ENCODE measurements around the gene ECHS1. TPM values are rescaled to one million over a fixed set of nuclear protein-coding genes. Genes with fewer than 3 reads are reported as not detected.

Gene ECHS1
- total and polyA plus RNA-seq, 10 donors = 29.8 to 81.2 (median 45.8) TPM

GRCh38 chr10:133384071-133384470, 10.9 kb upstream of the ECHS1 start:
- WGBS, 5 donors = 88 to 98% (median 90%) methylated on average over 9 to 13 of the region's 13 CpGs
- Histone ChIP-seq H3K4me3 (no peak overlapping the region), H3K27ac (no peak overlapping the region), H3K9me3 (no peaks in the 10 kb centered on the region), H3K36me3 (peaks cover 0 to 30% (median 5%) of the 10 kb centered on the region in 6 donors), H3K4me1 (peaks cover 23 to 53% (median 42%) of the 10 kb centered on the region in 6 donors), H3K27me3 (replicated peaks in 1 of 7) (peaks cover 0 to 7% (median 0%) of the 10 kb centered on the region in 7 donors)
- DNase-seq = peak; percentile 68
- no peak for TF ChIP-seq POLR2AphosphoS5 (IDR thresholded peaks at IDR 0.05)
- TF ChIP-seq CTCF (IDR thresholded peaks at IDR 0.05 in 8 of 11, conservative IDR thresholded peaks at IDR 0.05 in 3 of 11) = no peak
- TF ChIP-seq POLR2A (IDR thresholded peaks at IDR 0.05) = no peak
- intact Hi-C loops (cut with DNase I; ENCODE audit: low total_unique reads) = no loop called here

- Histone ChIP-seq H3K4me1 (peaks cover 23 to 48% (median 37%) of the 10 kb centered on the region in 6 donors), H3K9me3 (no peaks in the 10 kb centered on the region), H3K36me3 (peaks cover 0 to 30% (median 5%) of the 10 kb centered on the region in 6 donors), H3K27me3 (replicated peaks in 1 of 7) (peaks cover 0 to 8% (median 0%) of the 10 kb centered on the region in 7 donors), H3K4me3 (no peak overlapping the region), H3K27ac (no peak overlapping the region)
- no peak for TF ChIP-seq POLR2AphosphoS5 (IDR thresholded peaks at IDR 0.05)
- TF ChIP-seq CTCF (IDR thresholded peaks at IDR 0.05 in 8 of 11, conservative IDR thresholded peaks at IDR 0.05 in 3 of 11) = no peak
- TF ChIP-seq POLR2A (IDR thresholded peaks at IDR 0.05) = no peak
- intact Hi-C loops (cut with DNase I; ENCODE audit: low total_unique reads) = no loop called here
- peak; percentile 37 for DNase-seq
- 92 to 98% (median 96%) methylated on average over 4 of the region's 4 CpGs for WGBS, 5 donors
Measured at GRCh38 chr10:133383551-133383950, 10.4 kb upstream of the ECHS1 start.

- peaks cover 0 to 30% (median 5%) of the 10 kb centered on the region in 6 donors for H3K36me3 ChIP-seq
Measured at GRCh38 chr10:133381036-133381435, 7.9 kb upstream of the ECHS1 start.

More at GRCh38 chr10:133381036-133381435, 7.9 kb upstream of the ECHS1 start:
- Histone ChIP-seq H3K4me3 (peak overlapping the region in 2 of 8 donors; percentile 14 to 38), H3K27me3 (replicated peaks in 1 of 7) (peaks cover 0 to 13% (median 0%) of the 10 kb centered on the region in 7 donors), H3K9me3 (no peaks in the 10 kb centered on the region), H3K27ac (peak overlapping the region in 3 of 8 donors; percentile 1 to 49 (median 11)), H3K4me1 (peaks cover 20 to 46% (median 40%) of the 10 kb centered on the region in 6 donors)
- WGBS, 5 donors = 29 to 55% (median 45%) methylated on average over 7 to 8 of the region's 8 CpGs
- intact Hi-C loops (cut with DNase I; ENCODE audit: low total_unique reads) = no loop called here
- peak; percentile 78 for DNase-seq
- TF ChIP-seq POLR2AphosphoS5 (IDR thresholded peaks at IDR 0.05) (no peak), POLR2A (IDR thresholded peaks at IDR 0.05) (no peak), CTCF (IDR thresholded peaks at IDR 0.05 in 8 of 11, conservative IDR thresholded peaks at IDR 0.05 in 3 of 11) (no peak)

Data from spleen (tissue), 11 donors.